Activated CD4-positive, alpha-beta T cell treated with anti-CD3 and anti-CD28 coated beads, Interleukin-2, amount 50 U/mL, for 24 hours (primary cell): ENCODE data around the gene NMU.
"Not testable (repeated sequence)": the region's sequence is repeated elsewhere in the genome, so short reads cannot be mapped to it uniquely, and the experiment has no call there.

Experiments used
- DNase-seq, 2 donors: peaks; one replicate each; pipeline ENCODE4 v3.0.0-alpha.2; 2020; ENCODE audit warnings: low read depth in 1 of 2, low spot score in 1 of 2

NMU gene

DNA sequence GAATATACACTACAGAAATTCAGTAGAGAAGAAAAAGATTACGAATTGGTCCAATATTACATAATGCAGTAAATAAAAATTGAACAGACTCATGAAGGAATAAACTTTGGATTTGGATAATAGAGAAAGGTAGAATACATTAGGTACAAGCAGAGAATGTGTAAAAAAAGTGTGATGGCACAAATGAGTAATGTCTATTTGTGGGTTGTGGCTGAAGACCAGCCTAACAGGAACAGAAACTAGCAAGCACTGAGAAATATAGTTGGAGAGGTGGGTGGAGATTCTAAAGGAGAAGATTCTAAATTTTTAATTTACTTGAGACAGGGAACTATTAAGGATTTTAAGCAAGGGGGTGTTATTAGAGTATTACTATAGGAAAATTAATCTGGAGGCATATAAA lies 74.2 kb downstream of the NMU start:
- no peak for DNase-seq

DNA sequence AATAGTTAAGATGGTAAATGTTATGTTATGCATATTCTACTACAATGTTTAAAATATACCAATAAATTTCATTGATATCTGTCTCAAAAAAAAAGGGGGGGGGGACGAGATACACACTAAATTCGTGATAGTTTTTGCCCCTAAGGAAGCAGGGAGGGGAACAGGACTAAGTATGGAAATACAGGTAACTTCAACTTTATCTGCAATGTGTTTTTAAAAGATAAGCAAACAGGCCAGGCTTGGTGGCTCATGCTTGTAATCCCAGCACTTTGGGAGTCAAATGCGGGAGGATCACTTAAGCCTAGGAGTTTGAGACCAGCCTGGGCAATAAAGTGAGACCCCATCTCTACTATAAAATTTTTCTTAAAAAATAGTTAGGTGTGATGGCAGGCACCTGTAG lies 76.0 kb downstream of the NMU start:
- no peak for DNase-seq

DNA sequence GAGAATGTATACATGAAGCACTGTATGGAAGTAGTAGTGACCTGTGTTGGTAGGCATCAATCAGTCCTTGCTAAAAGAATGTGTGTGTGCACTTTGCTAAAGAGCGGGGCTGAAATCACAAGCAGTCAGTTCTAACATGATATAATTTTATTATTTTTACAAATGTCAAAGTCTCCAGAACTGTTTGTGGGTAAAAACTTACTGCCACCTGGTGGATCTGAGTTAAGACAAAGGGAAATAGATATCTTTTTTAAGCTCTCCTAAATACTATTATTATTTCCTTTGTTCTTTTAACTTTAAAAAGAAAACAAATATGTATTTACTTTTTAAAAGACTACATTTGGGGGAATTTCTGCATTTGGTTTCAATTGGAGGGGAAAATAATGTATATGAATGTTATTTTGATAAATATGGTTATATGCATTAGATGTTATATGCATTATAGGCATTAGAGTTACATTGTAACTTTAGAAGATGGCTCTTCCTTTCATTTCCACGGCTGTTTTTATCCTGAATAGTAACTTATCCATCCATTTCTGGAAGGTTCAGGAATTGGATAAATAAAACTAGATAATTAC lies 81.6 kb downstream of the NMU start:
- no peak for DNase-seq

DNA sequence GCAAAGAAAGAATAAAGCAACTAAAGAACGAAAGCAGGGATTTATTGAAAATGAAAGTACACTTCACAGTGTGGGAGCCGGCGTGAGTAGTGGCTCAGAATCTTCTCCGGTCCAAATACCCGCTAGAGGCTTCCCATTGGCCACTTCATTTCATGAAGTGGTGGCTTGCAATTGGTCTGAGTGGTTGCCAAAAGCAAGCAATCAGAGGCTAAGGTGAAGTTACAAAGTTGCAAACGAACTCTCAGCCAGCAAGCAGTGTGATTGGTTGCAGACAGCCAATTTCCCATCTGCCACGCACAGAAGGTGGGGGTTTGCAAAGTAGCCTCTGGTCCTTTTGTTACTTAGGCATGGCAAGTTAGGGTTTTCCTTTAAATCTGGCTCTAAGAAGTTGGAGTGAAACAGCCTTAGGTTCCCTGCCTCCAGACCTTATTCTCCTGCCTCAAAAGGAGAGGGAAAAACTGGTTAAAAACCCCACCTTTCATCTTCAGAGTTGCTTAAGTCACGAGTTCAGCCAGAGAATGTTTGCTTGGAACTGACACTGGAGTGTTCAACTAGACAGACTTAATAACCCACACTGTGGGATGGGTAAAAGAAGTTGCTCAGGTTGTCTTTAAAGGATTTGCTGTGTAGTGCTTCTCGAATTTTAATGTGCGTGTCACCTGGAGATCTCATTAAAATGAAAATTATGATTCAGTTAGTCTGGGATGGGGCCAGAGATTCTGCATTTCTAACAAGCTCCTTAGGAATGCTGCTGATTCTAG lies 82.5 kb downstream of the NMU start:
- DNase-seq: no peak

DNA sequence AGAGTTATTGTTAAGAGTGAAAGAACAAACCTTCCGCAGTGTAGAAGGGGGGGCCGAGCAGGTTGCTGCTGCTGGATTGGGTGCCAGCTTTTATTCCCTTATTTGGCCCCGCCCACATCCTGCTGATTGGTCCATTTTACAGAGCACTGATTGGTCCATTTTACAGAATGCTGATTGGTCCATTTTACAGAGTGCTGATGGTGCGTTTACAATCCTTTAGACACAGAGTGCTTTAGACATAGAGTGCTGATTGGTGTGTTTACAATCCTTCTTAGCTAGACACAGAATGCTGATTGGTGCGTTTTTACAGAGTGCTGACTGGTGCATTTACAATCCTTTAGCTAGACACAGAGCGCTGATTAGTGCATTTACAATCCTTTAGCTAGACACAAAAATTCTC lies 84.1 kb downstream of the NMU start:
- not testable (repeated sequence) for DNase-seq

DNA sequence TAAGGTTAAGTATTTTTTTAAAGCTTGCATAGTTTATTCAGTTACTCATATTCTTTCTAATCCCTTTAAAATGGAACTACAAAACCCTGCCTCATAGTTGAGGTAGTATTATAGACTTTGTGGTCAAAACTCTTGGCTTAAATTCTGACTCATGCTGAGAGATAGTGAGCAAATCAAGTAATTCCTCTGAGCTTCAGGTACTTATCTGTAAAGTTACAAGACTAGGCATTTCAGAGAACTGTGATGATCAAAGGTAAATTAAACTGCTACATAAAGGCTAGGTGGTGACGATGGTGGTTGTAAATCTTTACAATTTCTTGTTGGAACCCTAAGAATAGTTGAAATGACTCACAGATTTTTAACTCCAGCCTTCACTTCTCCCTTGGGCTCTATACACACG lies 86.2 kb downstream of the NMU start:
- no peak for DNase-seq

DNA sequence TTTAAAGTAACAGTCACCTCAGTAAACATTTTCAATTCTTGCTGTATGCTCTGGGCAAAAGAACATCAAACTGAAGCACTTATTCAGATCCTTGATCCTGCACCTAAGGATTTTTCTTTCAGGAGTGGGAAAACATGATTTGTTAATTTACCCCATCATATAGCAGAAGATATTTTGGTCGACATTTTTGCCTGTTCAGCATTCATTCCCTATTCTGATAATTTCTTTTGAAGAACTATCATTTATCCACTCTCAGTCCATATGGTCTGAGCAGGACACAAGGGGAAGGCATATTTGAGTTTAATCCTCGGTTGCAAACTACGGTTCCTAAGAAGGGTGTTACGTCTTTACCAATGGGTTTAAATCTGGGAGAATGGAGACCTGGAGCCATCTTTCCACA lies 88.2 kb downstream of the NMU start:
- DNase-seq: no peak

DNA sequence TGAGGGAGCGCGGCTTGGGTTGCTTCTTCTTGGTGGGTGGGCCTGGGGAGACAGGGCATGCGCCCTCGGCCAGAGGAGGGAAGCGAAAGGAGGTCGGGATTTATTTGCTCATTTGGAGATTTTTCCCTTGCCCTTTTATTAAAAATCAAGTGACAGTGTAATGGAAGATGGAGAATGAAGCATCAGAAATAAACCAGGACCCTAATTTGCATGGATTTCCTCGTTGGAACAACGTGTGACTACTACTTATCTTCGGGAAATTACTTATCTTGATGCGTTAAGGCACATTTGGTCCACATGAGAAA lies 88.7 kb downstream of the NMU start:
- no peak for DNase-seq

DNA sequence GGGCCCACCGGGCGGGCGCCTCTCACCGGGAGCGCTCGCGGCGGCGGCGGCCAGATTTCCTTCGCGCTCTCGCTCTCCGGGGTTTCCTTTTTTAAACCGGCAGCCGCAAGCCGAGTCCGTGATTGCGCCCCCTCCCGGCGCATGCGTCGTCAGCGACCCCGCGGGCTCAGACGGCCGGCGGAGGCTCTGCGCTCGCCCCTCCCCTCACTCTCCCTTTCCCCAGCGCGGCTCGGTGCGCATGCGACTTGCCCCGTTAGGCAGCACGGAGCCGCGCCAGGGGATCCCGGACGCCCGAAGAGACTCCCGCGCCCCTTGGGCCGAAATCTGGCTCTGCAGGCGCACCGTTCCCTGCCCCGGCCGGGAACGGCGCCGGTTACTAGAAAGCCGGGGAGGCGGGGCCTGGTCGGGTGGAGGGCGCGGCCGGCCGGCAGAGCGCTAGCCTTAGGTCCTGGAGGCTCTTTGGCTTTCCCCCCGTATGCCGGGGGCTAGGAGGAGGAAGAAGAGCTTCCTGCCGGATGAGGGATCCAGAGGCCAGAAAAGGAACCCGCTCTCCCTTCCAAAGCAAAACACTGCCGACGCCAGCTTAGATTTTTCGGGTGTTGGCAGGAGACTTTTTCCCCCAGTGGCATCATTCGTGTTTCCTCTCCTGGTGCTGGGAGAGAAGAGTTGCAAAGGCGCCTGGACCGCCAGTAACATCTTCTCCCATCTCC lies 89.2 kb downstream of the NMU start, which contains the start of gene CLOCK:
CLOCK (minus strand) TSS at position 154 of the 710 bp plus-strand sequence. CDS start 64,124 bp downstream, outside the sequence.
- DNase-seq: peak; percentile 76 to 78

DNA sequence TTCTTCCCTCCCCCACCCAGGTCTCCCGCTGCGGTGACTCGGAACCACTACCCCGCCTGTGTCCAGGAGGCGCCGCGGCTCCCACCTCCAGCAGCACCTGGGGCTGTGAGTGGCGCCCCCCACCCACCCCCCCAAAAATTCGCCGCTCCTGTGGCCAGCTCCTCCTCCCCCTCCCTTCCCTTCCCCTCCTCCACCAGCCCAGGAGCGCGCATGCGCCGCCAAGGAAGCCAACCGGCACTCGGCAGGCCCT lies 89.7 kb downstream of the NMU start:
- peak in 1 of 2 donors; percentile 39 for DNase-seq

DNA sequence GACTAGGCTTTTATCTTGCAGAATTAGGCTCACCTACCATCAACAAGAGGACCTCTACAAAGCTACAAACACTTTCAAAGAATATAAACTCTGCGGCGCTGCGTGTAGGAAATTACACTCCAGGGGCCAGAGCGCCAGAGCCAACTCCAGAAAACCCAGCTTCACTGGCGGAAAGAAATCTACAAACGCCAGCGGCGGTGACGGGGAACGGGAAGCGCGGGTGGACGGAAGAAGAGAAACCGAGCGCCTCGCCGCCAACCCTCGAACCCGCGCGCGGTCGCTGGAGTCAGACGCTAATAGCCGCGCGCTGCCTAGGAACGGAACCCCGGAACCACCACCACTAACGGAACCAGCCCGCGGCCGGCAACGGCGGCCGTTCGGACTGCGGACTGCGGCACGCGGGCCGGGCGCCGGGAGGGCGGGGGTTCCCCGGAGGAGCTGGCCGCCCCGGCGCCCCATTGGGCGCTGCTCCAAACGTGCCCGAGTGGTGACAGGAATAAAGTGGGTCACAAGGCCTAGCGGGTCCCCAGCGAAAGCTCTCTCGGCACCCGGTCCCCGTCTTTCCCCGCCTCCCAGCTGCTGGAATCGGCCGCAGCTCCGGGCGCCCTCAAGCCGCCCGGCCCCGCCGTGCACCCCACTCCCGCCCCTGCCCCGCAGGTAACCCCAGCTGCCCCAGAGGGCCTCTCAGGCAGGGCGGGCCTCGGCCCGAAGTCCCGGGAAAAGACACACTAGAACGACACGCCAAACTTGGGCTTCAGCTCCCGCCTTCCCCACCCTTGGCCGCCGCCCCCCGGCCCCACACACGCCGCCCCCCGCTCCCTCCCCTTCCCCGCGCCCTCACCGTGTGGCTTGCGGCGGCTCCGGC lies 90.2 kb downstream of the NMU start:
- peak; percentile 25 to 39 for DNase-seq
